Stimulated activated CD8-positive, alpha-beta memory T cell treated with anti-CD3 and anti-CD28 coated beads, Interleukin-7, amount 100 ng/mL, for 24 hours (primary cell): ENCODE data around the gene RACGAP1.

Source experiments
- DNase-seq: peaks from one replicate; pipeline ENCODE4 v3.0.0-alpha.2; 2020; ENCODE audit warnings: low read depth

RACGAP1 gene

GRCh38 chr12:49968471-49968870 is 56.8 kb downstream of the RACGAP1 start:
- DNase-seq = no peak

- no peak for DNase-seq
These were observed 57.5 kb downstream of the RACGAP1 start for GRCh38 chr12:49967777-49968250.

DNA sequence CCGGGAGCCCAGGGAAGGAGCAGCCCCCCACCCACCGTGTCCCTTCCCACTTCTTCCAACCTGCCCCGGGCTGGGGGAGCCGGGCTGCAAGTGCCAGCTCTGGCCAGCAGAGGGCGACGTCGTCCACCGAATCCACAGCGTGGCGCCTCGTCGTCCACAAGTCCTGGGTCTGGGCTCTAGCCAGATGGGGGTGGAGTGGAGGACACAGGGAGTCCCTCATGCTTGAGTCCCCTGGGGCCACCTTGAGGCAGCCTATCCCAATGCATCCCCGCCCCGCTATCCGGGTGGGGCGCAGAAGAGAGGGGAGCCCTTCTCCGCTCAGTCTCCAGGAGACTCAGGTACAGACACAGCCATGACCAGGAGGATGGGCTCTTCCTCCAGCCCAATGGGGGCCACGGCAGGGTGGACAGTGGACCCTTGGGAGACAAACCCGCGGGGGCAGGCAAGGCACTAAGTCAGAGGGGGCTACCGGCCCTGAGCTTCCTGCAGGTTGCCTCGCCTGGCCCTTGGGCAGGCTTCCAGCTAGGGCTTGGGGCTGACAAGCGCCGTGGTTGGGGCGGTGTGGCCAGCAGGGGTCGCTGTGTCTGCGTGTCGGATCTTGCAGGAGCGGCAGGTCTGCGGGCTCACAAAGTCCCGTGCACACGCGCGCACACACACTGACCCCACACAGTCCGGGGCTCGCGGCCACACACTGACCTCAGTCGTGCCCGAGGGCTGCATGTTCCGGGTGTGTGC is 58.1 kb downstream of the RACGAP1 start:
- peak; percentile 91 for DNase-seq

- no peak for DNase-seq
These were observed 58.7 kb downstream of the RACGAP1 start for GRCh38 chr12:49966511-49967041.

- no peak for DNase-seq
These were observed 59.5 kb downstream of the RACGAP1 start for GRCh38 chr12:49965836-49966235.

GRCh38 chr12:49964849-49965624 is 60.3 kb downstream of the RACGAP1 start:
- no peak for DNase-seq

- no peak for DNase-seq
These were observed 61.1 kb downstream of the RACGAP1 start for GRCh38 chr12:49963976-49964815.

DNA sequence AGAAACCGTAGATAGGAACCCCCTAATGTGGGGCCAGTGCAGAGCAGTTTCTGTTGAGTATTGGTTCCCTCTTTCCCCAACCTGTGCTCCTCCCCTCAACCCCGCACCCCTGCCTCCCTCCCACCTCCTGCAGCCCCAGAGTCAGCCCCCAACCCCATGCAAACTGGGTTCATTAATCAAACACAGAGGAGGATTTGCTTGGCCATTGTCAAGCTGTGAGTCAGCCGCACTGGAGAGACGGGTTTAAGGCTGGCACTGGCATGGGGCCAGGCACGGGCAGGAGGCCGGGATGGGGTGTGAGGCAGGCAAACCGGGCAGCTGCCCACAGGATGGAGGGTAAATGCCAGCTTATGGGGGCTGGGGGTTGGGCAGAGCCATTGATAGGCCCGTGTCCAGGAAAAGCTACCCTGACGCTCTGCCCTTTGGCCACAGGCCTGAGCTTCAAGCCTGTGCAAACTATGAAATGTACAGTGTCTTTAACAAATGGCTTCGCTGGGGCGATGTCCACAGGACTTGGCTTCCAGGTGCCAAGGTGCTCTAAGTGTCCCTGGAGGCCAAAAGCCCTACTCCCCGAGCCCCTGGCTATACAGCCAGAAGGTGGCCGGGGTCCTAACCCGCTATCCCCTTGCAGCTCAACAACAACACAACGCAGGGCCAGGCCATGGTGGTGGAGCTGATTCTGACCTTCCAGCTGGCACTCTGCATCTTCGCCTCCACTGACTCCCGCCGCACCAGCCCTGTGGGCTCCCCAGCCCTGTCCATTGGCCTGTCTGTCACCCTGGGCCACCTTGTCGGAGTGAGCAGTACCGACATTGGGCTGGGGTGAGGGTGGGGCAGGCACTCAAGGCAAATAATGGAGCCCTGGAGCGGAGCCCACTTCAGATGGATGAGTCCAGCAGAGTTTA is 62.2 kb downstream of the RACGAP1 start:
- DNase-seq = no peak

GRCh38 chr12:49961993-49962764 is 63.1 kb downstream of the RACGAP1 start:
- no peak for DNase-seq

GRCh38 chr12:49961111-49961922 is 64.0 kb downstream of the RACGAP1 start, which contains the start of gene AQP5:
AQP5 (plus strand) TSS chr12:49961872; CDS start chr12:49962018, 146 bp downstream.
- DNase-seq = no peak

- no peak for DNase-seq
These were observed 64.7 kb downstream of the RACGAP1 start for GRCh38 chr12:49960474-49961110.

DNA sequence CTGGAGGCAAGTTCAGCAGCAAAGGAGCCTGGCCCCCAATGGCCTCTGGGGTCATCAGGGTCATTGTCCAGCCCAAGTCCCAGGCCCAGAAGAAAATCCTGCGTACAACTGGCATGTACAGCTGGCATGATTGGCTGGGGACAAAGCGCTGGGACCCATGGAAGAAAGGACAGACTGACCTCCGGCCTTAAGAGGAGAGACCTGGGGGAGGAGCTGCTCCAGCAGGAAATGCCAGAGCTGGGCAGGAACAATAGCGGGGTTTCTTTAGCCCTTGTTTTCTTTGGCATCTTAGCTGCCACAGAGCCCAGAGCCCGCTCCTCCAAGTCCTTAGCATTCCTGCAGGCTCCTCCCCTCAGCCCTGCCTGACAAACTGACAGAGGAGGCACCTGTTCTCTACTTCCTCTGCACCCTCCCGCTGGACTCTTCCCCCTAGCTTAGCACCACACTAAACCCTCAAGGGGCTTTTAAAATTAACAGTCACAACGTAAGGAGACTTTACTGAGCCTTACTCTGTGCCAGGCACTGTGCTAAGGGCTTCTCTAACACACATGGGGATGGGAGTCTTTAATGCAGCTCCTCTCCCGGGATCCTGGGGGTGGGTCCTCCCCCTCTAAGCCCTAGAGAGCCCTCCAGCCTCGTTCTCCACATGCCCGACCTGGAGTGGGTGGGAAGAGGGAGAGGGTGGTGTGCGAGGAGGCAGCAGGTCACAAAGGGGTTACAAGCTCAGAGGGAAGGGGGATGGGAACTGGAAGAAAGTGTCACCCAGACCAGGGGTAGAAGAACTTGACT is 65.4 kb downstream of the RACGAP1 start:
- DNase-seq = no peak

GRCh38 chr12:49957570-49957967 is 67.7 kb downstream of the RACGAP1 start:
- DNase-seq = no peak

GRCh38 chr12:49956663-49957569 is 68.4 kb downstream of the RACGAP1 start:
- no peak for DNase-seq

DNA sequence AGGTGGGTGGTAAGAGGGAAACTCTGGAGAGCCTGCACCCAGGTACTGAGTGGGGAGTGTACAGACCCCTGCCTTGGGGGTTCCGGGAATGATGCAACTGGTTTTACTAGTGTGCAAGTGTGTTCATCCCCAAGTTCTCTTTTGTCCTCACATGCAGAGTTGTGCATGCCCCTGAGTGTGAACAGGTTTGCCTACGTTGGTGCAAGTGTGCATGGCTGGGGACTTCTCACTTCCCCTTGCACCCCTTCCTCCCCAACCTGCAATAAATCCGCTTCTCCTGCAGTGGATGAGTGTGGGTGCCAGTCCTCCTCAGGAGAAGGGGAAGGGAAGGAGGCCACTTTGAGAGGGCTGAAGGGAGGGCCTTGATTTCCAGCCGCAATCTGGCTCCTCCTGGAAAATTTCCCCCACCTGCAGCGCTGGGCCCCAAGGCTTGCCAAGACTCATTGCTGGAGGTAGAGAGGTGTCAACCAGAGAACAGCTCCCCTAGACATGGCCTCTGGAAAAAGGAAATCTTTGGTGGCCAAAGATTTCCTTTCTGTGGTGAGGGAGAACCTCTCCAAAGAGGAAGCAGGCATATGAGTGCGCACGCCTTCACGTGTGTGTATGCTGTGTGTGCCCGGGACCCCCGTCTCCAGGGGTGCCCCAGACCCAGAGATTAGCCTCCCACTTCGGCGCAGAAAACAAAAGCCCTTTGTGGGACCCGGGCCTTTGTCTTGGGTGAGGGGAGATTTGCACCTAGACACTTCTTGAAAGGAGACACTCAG is 69.2 kb downstream of the RACGAP1 start:
- DNase-seq = no peak
